Measurements from ENCODE around the gene SLC22A3.

SLC22A3 gene

GRCh38 chr6:160477901-160478300, 129.7 kb downstream of the SLC22A3 start:
- no peak overlapping the region for H3K4me3 ChIP-seq (ENCODE audit: low read length)
- no peak for TF ChIP-seq ZNF274 (IDR thresholded peaks at IDR 0.05; ENCODE audit: low read depth, low read length)

GRCh38 chr6:160487116-160487515, 138.9 kb downstream of the SLC22A3 start:
- H3K4me3 ChIP-seq (ENCODE audit: low read length): no peak overlapping the region
- no peak for TF ChIP-seq ZNF274 (IDR thresholded peaks at IDR 0.05; ENCODE audit: low read depth, low read length)

- TF ChIP-seq ZNF274 (IDR thresholded peaks at IDR 0.05; ENCODE audit: low read depth, low read length): no peak
- no peak overlapping the region for H3K4me3 ChIP-seq (ENCODE audit: low read length)
Measured at GRCh38 chr6:160489091-160489490, 140.9 kb downstream of the SLC22A3 start.

- TF ChIP-seq ZNF274 (IDR thresholded peaks at IDR 0.05; ENCODE audit: low read depth, low read length): no peak
- no peak overlapping the region for H3K4me3 ChIP-seq (ENCODE audit: low read length)
Measured at GRCh38 chr6:160494576-160494975, 146.4 kb downstream of the SLC22A3 start.

- no peak overlapping the region for H3K4me3 ChIP-seq (ENCODE audit: low read length)
- TF ChIP-seq ZNF274 (IDR thresholded peaks at IDR 0.05; ENCODE audit: low read depth, low read length): no peak
Measured at GRCh38 chr6:160500639-160501038, 152.5 kb downstream of the SLC22A3 start.

Data from GM08714 (cell line).